UCSD-AML1 (cell line): ENCODE results near the gene TMEM156.
"Not testable (repeated sequence)": the region's sequence is repeated elsewhere in the genome, so short reads cannot be mapped to it uniquely, and the experiment has no call there.

ENCODE experiments used
- DNase-seq: peaks from one replicate; lab custom pipeline; 2025; ENCODE audit not compliant: unreplicated experiment; lab: John Stamatoyannopoulos, UW

The TMEM156 gene

GRCh38 chr4:38958453-38959190 is 73.6 kb downstream of the TMEM156 start:
- no peak for DNase-seq

GRCh38 chr4:38957893-38958292 is 74.3 kb downstream of the TMEM156 start:
- no peak for DNase-seq

GRCh38 chr4:38957261-38957815 is 74.9 kb downstream of the TMEM156 start:
- no peak for DNase-seq

GRCh38 chr4:38955957-38956356 is 76.3 kb downstream of the TMEM156 start:
- DNase-seq = no peak

GRCh38 chr4:38954727-38955126 is 77.5 kb downstream of the TMEM156 start:
- no peak for DNase-seq

GRCh38 chr4:38952017-38952416 is 80.2 kb downstream of the TMEM156 start:
- DNase-seq = no peak

- DNase-seq = no peak
Observed at GRCh38 chr4:38951598-38951997, 80.6 kb downstream of the TMEM156 start.

- no peak for DNase-seq
Observed at GRCh38 chr4:38950734-38951133, 81.5 kb downstream of the TMEM156 start.

GRCh38 chr4:38950159-38950558 is 82.0 kb downstream of the TMEM156 start:
- no peak for DNase-seq

GRCh38 chr4:38949411-38950051 is 82.7 kb downstream of the TMEM156 start:
- no peak for DNase-seq

GRCh38 chr4:38948551-38948950 is 83.7 kb downstream of the TMEM156 start:
- DNase-seq = no peak

GRCh38 chr4:38946919-38947318 is 85.3 kb downstream of the TMEM156 start:
- DNase-seq = no peak

- DNase-seq = no peak
Observed at GRCh38 chr4:38944440-38944839, 87.8 kb downstream of the TMEM156 start.

- DNase-seq = no peak
Observed at GRCh38 chr4:38943343-38943742, 88.9 kb downstream of the TMEM156 start.

- not testable (repeated sequence) for DNase-seq
Observed at GRCh38 chr4:38941906-38942305, 90.3 kb downstream of the TMEM156 start.

- DNase-seq = no peak
Observed at GRCh38 chr4:38940476-38940875, 91.7 kb downstream of the TMEM156 start.

- DNase-seq = no peak
Observed at GRCh38 chr4:38939165-38939564, 93.0 kb downstream of the TMEM156 start.

- no peak for DNase-seq
Observed at GRCh38 chr4:38935391-38936073, 96.7 kb downstream of the TMEM156 start.

- DNase-seq = no peak
Observed at GRCh38 chr4:38931125-38931524, 101.1 kb downstream of the TMEM156 start.

- no peak for DNase-seq
Observed at GRCh38 chr4:38930707-38931106, 101.5 kb downstream of the TMEM156 start.

GRCh38 chr4:38930204-38930603 is 102.0 kb downstream of the TMEM156 start:
- no peak for DNase-seq

GRCh38 chr4:38928974-38929373 is 103.2 kb downstream of the TMEM156 start:
- no peak for DNase-seq
